Stimulated activated CD4-positive, alpha-beta T cell treated with anti-CD3 and anti-CD28 coated beads, TNF-alpha, amount 100 ng/mL, for 4 hours (primary cell): ENCODE results near the gene PTPRN2.
"Not testable (repeated sequence)": the region's sequence is repeated elsewhere in the genome, so short reads cannot be mapped to it uniquely, and the experiment has no call there.

Experiments
- DNase-seq, 3 experiments: peaks; one replicate each; pipeline ENCODE4 v3.0.0-alpha.2; 2020; ENCODE audit warnings: low read depth in 3 of 3

PTPRN2 gene

DNA sequence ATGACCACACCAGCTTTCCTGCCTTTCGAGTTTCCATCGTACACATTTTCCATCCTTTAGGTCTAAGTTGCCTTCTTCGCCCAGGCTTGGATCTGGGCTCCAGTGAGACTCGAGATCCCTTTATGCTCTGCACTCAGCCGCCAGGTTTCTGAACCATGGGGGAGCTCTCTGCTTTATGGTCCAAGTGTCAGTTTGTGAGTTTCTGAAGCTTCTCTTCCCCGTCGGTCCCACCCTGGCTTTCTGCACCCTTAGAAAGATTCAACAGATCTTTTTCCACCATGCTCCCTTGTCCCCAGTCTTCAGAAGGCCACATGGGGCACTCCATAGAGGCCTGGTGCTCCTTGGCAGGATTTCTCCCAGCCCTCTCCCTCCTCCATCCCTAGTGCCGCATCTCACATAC is 402.0 kb downstream of the PTPRN2 start:
- no peak for DNase-seq

DNA sequence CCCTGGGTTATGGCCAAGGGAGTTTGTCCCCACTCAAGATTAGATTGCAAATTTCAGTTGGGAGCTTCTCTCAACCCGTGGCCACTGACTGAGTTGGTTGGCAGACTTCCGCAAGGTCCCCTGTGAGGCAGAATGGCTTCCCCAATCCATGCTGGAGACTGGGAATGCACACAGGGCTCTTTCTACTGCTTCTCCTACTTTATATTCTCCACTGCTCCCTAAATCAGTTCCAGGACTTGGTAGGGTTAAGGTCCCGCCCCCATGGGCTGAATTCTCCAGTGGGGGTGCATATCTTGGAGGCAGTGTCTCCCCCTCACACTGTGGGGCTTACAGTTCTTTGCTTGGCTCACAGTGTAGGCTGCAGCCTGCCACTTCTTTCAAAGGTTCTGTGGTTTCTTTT is 404.2 kb downstream of the PTPRN2 start:
- no peak for DNase-seq

DNA sequence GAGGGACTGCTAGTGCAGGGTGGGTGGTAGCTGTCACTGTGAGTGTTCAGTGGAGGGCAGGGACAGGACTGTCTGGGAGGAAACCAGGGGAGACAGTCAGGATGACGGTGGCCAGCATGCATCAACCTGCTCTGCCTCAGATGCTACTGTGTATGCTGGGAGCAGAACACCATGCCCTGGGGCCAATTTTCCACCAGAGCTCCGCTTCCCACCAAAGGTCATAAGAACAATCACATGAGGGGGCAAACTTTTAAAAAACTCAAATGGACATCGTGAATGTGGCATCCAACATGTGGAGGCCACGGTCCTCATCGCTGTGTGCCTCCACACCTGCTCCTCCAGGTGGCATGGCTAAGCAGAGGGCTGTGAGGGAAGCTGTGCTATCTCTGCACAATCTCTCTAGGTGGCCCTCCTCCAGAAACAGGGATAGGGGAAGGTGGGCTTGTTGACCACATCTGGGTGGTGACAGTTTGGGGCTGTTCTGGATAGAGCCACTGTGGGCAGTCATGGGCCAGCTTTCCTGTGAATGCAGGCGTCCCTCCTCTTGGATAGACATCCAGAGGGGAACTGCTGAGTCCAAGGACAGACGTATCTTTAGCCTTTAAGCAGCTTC is 411.0 kb downstream of the PTPRN2 start:
- DNase-seq = no peak

DNA sequence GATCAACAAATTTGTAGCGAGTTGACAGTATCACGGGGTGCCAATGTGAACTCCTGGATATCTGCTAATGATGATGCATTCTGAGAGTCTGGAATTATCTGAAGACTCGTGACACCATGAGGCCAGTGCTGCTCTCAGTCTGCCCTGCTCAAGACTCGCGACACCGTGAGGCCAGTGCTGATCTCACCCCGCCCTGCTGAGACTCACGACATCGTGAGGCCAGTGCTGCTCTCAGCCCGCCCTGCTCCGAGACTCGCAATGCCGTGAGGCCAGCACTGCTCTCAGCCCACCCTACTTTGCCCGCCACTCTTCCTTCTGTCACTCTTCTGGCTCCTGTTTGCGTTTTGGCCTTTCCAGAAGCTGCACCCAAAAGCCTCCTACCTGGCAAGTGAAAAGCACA is 411.8 kb downstream of the PTPRN2 start:
- no peak for DNase-seq

DNA sequence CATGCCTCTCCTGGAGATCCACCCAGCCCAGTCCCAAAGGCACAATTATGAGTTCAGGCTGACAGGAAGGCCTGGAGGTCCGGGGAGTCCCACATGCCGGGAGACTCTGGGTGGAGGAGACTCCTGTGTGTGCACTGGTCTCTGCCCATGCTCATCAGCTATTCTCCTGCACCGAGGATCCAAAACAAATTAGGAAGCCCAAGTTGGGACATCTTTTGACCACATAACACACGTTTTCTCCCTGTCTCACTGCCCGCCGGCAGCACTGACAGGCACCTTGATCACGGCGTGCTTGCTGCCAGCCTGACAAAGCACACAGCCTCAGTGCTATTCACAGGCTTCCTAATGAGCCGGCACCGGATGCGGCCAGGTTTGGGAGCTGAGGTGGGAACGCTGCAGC is 412.7 kb downstream of the PTPRN2 start:
- no peak for DNase-seq

DNA sequence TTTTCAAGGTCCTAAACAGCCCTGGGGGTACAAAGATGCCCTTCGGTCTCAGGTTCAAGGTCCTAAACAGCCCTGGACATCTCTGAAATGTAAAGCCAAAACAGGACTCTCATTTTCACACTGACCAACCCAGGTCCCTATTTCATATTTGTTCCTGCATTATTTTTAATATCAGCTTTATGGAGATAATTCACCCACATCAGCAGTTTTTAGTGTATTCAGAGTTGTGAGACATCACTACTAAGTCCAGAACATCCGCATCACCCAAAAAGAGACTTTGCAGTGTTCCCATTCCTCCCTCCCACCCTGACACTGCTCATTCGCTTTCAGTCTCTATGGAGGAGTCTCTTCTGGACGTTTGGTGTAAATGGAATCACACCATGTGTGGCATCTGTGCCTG is 420.2 kb downstream of the PTPRN2 start:
- DNase-seq = no peak

DNA sequence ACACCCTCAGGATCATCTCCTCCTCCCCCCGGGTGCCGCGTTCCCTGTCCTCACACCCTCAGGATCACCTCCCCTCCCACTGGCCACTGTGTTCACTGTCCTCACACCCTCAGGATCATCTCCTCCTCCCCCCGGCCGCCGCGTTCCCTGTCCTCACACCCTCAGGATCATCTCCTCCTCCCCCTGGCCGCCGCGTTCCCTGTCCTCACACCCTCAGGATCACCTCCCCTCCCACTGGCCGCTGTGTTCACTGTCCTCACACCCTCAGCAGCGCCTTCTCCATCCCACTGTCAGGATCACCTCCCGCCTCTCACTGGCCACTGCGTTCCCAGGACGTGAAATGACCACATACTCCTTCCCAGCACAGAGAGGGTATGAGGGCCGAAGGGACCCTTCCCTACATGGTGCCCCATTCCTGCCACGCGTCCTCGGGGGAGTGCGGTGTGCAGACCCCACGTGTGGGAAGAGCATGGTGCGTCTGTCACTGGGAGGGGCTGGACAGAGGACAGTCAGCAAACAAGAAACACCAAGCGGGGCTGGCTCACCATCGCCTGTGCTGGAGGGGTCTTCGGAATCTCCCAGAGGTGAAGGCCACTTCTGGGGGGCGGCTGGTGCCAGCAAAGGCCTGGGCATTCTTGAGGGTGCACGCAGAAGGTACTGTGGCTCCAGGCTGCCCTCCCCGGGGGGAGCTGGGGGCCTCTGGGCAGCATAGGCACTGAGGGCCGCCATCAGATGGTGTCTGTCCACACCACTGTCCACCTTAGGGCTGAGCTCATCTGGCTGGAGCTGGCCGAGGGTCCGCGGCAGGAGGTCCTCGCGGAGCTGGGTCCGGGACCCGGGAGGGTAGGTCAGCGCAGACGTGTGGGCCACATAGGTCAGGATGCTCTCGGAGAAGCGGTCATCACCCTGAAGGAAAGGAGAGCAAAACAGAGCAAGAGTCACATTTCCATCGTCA is 421.0 kb downstream of the PTPRN2 start:
- DNase-seq = no peak

DNA sequence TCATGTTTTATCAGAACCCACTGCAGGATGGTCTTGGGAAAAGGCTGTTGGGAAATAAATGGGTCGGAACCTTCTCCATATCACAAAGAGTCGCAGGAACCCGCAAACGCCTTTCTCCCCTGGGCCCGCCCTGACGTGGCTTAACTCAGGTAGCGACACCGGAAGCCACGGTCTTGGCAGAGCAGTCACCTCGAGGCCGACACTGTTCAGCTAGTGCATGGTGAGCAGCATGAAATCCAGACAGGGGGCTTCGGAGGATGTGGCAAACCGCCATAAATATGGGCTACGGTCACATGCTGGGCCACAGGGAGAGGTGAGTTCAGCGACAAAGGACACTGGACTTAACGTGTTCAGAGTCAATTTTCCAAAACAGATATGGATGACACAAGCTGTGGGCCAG is 421.9 kb downstream of the PTPRN2 start:
- DNase-seq = no peak

DNA sequence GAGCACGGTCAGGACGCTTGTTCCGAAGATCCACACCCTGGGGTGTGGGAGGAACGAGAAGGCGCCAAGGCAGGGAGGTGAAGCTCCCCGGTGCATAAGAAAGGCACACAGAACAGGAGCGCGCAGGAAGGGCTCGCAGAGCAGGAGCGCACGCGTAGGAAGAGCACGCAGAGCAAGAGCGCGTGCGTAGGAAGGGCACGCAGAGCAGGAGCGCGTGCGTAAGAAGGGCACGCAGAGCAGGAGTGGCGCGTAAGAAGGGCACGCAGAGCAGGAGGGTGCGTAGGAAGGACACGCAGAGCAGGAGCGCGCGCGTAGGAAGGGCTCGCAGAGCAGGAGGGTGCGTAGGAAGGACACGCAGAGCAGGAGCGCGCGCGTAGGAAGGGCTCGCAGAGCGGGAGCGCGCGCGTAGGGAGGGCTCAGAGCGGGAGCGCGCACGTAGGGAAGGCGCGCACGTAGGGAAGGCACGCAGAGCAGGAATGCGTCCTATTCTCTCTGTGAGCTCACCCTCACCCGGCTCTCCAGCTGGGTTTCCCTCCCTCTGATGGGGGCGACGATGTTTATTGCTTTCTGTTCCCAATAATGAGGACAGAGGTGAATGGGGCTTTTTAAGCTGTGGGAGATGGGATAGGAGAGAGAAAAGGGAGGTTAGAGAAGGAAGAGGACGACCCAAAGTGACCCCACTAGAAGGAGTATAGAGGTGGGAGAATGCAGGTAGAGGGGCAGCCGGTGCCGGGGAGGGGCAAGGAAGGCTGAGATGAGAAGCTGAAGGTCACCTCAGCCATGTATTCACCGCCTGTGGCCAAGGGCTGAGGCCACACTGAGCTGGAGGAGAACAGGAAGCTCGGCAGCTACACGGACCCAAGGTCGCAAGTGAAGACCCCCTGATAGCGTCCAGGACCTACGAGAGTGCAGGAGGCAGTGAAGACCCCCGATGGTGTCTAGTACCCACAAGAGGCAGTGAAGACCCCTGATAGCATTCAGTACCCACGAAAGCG is 423.2 kb downstream of the PTPRN2 start:
- DNase-seq = no peak

DNA sequence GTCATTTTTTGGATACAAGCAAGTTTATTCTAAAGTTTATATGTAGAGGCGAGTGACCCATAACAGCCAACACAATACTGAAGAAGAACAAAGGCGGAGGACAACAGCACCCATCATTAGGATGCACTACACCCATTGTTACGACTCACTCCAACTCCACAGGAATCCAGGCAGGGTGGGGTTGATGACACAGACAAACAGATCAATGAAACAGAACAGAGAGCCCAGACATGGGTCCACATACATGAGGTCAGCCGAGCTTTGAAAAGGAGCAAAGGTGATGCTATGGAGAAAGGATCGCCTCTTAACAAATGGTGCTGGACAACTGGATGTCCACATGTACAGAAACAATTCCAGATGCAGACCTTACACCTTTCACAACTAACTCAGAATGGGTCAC is 426.4 kb downstream of the PTPRN2 start:
- DNase-seq = no peak

DNA sequence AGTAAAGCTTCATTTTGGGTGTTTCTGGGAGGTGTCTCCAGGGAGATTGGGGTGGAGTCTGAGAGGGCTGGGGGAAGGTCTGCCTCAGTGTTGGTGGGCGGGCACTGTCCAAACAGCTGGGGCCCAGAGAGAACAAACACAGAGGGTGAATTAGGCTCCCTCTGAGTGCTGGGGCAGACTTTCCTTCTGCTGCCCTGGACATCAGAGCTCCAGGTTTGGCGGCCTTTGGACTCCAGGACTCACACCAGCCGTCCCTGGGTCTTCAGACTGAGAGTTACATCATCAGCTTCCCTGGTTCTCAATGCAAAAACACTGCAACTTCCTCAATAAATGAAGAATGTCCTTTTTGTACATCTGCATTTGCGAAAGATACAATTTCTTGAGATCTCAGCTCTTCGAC is 427.4 kb downstream of the PTPRN2 start:
- no peak for DNase-seq

DNA sequence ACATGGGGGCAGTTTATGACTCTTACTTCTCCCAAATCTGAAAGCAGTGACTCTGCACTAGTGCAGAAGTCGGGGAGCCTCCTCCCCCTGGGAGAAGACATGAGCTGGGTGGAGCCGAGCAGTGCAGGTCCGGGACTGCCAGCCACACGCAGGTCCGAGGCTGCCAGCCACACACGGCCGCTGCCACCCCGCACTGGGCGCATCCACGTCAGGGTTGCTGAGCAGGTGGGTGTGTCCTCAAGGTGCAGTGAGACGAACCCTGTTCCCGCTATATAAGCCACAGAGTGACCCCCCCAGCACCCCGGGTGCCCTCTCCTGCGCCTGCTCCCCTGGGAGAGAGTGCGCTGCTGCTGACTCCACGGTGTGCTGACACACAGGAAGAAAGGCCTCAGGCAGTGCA is 430.2 kb downstream of the PTPRN2 start:
- DNase-seq = no peak

DNA sequence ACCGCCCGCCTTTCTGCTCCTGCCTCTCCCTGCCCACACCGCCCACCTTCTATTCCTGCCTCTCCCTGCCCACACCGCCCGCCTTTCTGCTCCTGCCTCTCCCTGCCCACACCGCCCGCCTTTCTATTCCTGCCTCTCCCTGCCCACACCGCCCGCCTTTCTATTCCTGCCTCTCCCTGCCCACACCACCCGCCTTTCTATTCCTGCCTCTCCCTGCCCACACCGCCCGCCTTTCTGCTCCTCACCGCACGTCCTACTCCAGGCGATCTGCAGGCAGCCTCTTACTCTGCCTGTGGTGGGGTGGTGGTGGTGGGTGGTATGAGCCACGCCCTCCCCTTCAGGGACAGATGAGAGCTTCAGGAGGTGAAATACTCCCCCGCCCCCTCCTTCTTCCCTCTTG is 436.4 kb downstream of the PTPRN2 start:
- peak in 2 of 3 experiments; percentile 4 to 21 for DNase-seq

DNA sequence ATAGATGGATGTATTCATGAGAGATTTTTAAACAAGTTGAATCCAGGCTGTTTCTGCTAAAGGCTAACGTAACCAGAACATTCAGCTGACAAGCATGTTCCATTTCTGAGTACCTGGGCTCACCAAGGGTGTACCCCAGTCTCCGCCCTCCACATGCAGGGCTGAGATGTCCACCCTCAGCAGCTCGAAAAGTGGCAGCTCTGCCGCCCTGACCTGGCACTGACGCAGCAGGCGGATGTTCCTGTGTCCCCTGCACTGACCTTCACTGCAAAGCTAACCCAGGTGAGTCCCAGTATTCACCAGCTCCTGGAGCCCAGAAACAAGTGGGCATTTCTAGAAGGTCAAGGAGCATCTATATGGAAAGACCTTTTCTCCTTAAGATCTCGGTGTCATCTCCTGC is 437.4 kb downstream of the PTPRN2 start:
- no peak for DNase-seq

DNA sequence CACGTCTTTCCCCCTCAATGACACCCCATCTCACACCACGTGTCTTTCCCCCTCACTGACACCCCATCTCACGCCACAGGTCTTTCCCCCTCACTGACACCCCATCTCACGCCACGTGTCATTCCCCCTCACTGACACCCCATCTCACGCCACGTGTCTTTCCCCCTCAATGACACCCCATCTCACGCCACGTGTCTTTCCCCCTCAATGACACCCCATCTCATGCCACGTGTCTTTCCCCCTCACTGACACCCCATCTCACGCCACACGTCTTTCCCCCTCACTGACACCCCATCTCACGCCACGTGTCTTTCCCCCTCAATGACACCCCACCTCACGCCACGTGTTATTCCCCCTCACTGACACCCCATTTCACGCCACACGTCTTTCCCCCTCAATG is 440.2 kb downstream of the PTPRN2 start:
- DNase-seq = not testable (repeated sequence)

DNA sequence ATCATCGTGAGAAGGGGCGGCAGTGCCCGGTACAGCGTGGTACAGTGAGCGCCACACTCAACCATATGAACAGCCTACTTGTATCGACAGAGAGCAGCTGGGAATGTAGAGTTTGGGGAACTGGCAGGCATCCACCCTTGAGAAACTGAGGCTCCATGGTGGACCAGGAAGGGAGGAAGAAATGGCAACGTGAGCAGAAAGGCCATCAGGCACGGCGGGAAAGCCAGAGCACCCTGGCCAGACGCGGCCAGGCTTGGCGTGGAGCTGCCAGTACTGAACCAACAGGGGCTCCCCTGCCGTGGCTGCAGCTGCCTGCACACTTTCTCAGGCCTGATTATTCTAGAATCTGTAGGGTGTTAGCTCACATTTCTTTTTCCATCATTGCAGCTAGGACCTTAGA is 442.3 kb downstream of the PTPRN2 start:
- no peak for DNase-seq

DNA sequence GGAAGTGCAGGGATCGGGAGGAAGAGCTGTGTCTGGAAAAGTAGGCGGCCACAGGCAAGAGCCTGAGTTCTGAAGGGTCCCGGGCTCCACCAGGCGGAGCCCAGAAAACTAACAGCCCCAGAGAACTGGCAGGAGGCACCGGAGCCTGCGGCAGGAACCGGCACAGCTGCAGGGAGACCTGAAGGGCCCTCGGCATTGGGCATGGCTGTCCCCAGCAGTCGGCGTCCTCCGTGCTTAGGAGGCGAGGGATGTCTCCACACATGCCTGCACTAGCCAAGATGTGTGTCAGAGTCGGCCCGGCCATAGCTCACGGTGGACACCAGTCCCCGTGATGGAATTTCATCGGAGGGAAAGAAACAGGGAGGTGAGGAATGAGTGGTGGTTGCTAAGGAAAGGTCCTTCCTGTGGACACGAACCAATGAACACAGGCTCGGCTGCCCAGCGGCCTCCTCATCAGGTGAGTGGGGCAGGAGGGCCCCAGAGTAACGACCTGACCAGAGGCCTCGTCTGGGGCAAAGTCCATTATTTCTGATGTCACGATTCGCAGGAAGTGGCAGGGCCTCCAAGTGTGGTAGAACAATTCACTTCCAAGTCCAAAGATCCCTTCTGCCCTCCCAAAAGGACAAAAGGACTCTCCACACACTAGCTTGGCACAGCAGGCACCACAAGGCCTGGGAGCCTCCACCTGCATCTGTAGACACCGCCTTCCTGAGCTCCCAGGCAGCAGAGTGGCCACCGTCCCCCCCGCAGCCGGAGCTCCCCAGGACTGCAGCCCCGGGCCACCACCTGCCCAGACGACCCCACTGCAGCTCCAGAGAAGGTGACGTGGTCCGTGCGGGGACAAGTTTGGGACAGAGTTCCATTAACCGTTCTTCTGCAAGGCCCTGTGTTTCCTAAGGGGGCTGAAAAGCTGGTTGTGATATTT is 444.2 kb downstream of the PTPRN2 start:
- no peak for DNase-seq

DNA sequence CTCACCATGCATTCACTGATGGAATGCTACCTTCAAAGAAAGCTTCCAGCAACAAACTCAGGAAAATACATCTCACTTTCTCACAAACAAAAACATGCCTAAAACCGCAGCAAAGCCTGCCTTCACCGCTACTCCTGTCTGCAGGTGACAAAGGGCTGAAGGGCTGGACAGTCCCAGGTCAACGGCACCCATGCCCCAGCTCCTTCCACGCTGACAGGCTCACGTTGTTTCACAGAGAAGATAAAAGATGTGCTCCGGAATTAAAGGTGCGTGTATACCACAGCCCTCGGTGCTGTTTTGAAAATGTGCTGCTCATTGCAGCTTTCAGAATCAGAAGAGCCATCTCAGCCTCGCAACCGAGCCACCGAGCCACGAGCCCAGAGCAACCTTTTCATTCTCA is 445.0 kb downstream of the PTPRN2 start:
- no peak for DNase-seq

DNA sequence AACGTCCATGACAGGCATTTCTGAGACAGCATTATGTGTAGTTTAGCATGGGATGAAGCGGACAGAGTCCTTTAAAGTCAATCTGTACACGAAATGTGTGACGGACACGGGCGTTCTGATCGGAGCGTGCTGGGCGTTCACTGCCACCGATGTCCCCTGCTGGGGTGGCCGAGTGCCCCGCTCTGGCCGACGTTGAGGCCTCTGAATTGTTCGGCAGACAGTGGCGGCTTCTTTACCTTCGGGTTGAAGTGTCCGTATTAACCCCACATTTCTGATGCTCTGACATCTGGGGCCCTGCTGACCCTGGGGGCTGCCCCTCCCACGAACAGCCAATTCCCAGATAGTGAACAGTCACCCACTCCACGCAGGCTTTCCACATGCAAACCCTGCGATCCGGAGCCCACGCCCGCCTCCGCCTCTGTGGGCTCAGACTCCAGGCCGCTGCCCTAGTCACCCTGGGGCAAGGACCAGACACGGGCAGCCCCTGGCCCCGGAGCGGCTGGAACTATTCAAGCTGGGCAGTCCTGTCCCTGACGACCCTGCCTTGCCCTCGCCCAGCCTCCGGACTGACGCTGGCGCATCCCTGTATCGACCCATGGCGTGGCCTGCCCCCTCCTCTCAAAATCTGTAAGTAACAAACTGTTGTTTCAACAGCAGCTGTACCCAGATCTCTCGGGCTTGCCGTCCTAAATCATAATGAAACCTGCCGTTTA is 445.7 kb downstream of the PTPRN2 start:
- no peak for DNase-seq

DNA sequence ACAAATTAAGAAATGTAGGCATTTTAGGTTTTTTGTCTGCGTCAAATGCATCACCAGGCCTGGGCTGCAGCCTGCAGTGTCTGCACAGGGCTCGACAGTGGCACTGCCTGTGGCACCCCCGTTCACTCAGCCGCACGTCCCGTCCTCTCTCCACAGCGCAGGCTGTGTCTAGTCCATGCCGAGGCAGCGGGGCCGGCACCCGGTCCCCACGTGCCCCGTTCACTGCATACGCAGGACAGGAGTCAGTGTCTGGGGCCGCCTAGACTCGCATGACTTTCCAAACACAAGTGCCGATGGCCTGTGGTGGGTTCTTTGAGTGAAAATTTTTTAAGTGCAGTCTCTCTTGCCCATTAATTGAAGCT is 446.4 kb downstream of the PTPRN2 start:
- DNase-seq = no peak
